Trophoblast cell (in vitro differentiated cells and primary cell): Measurements from ENCODE around the gene ESRP2.

Experiments used
- DNase-seq, 2 donors: peaks; one replicate each; pipeline ENCODE4 v3.0.0-alpha.2; 2016
- H2AFZ ChIP-seq: 2 replicates; pipeline ENCODE4 v1.6.1; 2013; ENCODE audit warnings: low read length, moderate library complexity, mild to moderate bottlenecking; ENCODE audit not compliant: insufficient read depth, poor library complexity
- H2AK5ac ChIP-seq: 2 replicates; pipeline ENCODE4 v1.6.1; 2013; ENCODE audit warnings: mild to moderate bottlenecking, low read length
- H2BK120ac ChIP-seq: 2 replicates; pipeline ENCODE4 v1.6.1; 2013; ENCODE audit warnings: low read length, mild to moderate bottlenecking, moderate library complexity; ENCODE audit not compliant: insufficient read depth, poor library complexity
- H2BK12ac ChIP-seq: 2 replicates; pipeline ENCODE4 v1.6.1; 2013; ENCODE audit warnings: mild to moderate bottlenecking, low read length, moderate library complexity
- H2BK5ac ChIP-seq: 2 replicates; pipeline ENCODE4 v1.6.1; 2013; ENCODE audit warnings: low read length, low read depth, moderate library complexity, mild to moderate bottlenecking; ENCODE audit not compliant: poor library complexity
- H3K14ac ChIP-seq: 2 replicates; pipeline ENCODE4 v1.6.1; 2013; ENCODE audit warnings: mild to moderate bottlenecking, low read length
- H3K18ac ChIP-seq: 2 replicates; pipeline ENCODE4 v1.6.1; 2013; ENCODE audit warnings: mild to moderate bottlenecking, low read length
- H3K23ac ChIP-seq: 2 replicates; pipeline ENCODE4 v1.6.1; 2013; ENCODE audit warnings: low read length
- H3K27ac ChIP-seq: 2 replicates; pipeline ENCODE4 v1.5.1; 2013; ENCODE audit warnings: low read depth, mild to moderate bottlenecking, inconsistent platforms, low read length, moderate library complexity
- H3K27me3 ChIP-seq: 2 replicates; pipeline ENCODE4 v1.6.1; 2013; ENCODE audit warnings: inconsistent platforms, mild to moderate bottlenecking, low read length, moderate library complexity; ENCODE audit not compliant: insufficient read depth
- H3K36me3 ChIP-seq, 2 experiments: 1 replicate in 1 of 2; 2 replicates in 1 of 2; pipeline ENCODE4 v1.6.1; 2013; ENCODE audit warnings: low read length in 2 of 2, mild to moderate bottlenecking in 2 of 2, moderate library complexity in 1 of 2; ENCODE audit not compliant: insufficient read depth in 2 of 2, control insufficient read depth in 1 of 2
- H3K4ac ChIP-seq: 2 replicates; pipeline ENCODE4 v1.6.1; 2013; ENCODE audit warnings: low read depth, mild to moderate bottlenecking, low read length, moderate library complexity
- H3K4me1 ChIP-seq, 2 experiments: 1 replicate in 1 of 2; 2 replicates in 1 of 2; pipeline ENCODE4 v1.6.1; 2013; ENCODE audit warnings: low read length in 2 of 2, mild to moderate bottlenecking in 2 of 2, moderate library complexity in 1 of 2; ENCODE audit not compliant: insufficient read depth in 2 of 2, control insufficient read depth in 1 of 2
- H3K4me2 ChIP-seq: 2 replicates; pipeline ENCODE4 v1.6.1; 2013; ENCODE audit warnings: inconsistent platforms, mild to moderate bottlenecking, low read length, moderate library complexity
- H3K4me3 ChIP-seq: 2 replicates; pipeline ENCODE4 v1.5.1; 2013; ENCODE audit warnings: mild to moderate bottlenecking, low read depth, low read length, inconsistent platforms
- H3K79me1 ChIP-seq: one replicate; pipeline ENCODE4 v1.6.1; 2013; ENCODE audit warnings: low read length
- H3K79me2 ChIP-seq: 2 replicates; pipeline ENCODE4 v1.6.1; 2013; ENCODE audit warnings: low read length, mild to moderate bottlenecking; ENCODE audit not compliant: control insufficient read depth, insufficient read depth, poor library complexity
- H3K9ac ChIP-seq: 2 replicates; pipeline ENCODE4 v1.6.1; 2013; ENCODE audit warnings: mild to moderate bottlenecking, low read length
- H3K9me3 ChIP-seq: 2 replicates; pipeline ENCODE4 v1.6.1; 2013; ENCODE audit warnings: low read depth, mild to moderate bottlenecking, control low read depth, inconsistent platforms, low read length; ENCODE audit not compliant: insufficient read depth
- H4K12ac ChIP-seq: 2 replicates; pipeline ENCODE4 v1.6.1; 2013; ENCODE audit warnings: low read depth, mild to moderate bottlenecking, low read length, moderate library complexity
- H4K8ac ChIP-seq: 2 replicates; pipeline ENCODE4 v1.6.1; 2013; ENCODE audit warnings: low read depth, mild to moderate bottlenecking, low read length, moderate library complexity
- H4K91ac ChIP-seq: one replicate; pipeline ENCODE4 v1.6.1; 2013; ENCODE audit warnings: low read depth, mild to moderate bottlenecking, low read length, moderate library complexity
- WGBS: extraction: QIAGEN DNeasy Blood & Tissue Kit; methylation state at CpG from one replicate; pipeline ENCODE4 v1.1.7; 2013; ENCODE audit warnings: missing lambda C conversion rate; ENCODE audit not compliant: insufficient read length, insufficient coverage; ENCODE audit errors: extremely low coverage; 5-methylcytosine and 5-hydroxymethylcytosine counted together

The ESRP2 gene

DNA sequence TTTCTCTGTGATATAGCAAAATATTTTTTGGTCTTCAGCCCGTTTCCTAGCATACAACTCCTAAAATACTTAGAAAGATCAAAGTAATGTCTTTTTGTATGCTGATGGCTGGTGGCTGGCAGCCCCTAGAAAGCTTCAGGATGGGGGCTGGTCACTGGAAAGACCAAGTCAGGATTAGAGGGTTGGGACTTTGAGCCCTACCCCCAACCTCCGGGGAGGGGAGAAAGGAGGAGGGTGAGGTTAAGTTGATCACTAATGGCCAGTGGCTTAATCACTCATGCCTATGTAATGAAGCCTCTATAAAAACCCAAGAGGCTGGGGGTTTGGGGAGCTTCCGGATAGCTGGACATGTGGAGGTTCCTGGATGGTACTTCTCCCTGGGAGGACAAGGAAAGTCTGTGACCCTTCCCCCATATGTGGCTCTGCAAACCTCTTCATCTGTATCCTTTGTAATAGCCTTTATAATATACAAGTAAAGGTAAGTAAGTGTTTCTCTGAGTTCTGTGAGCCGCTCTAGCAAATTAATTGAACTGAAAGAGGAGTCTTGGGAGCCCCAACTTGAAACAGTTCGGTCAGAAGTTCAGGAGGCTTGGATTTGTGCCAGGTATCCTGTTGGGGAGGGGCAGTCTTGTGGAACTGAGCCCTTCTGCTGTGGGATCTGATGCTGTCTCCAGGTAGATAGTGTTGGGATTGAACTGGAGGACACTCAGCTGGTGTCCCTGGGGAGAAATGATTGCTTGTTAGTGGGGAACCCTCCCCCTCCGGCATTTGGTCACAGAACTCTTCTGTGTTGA, 31.9 kb upstream of the ESRP2 start:
- Histone ChIP-seq H2BK120ac (no peak overlapping the region), H4K8ac (no peak overlapping the region), H3K9me3 (no peaks in the 10 kb centered on the region), H3K4me2 (no peak overlapping the region), H3K27me3 (no peaks in the 10 kb centered on the region), H3K36me3 (peaks cover 7 to 8% of the 10 kb centered on the region in 2 experiments), H4K12ac (no peak overlapping the region), H3K4me1 (peaks cover 8 to 15% of the 10 kb centered on the region in 2 experiments), H3K79me1 (peaks cover 22% of the 10 kb centered on the region), H4K91ac (no peak overlapping the region), H2AFZ (no peak overlapping the region), H2BK5ac (no peak overlapping the region), H3K14ac (no peak overlapping the region), H3K23ac (no peak overlapping the region), H3K4me3 (no peak overlapping the region), H3K27ac (no peak overlapping the region), H3K9ac (no peak overlapping the region), H3K4ac (peak overlapping the region; percentile 66), H2AK5ac (no peak overlapping the region), H2BK12ac (peak overlapping the region; percentile 15), H3K79me2 (peaks cover 17% of the 10 kb centered on the region), H3K18ac (no peak overlapping the region)
- DNase-seq = no peak
- no CpG with 5 or more reads among the region's 6 CpGs for WGBS

GRCh38 chr16:68265078-68265920, 29.4 kb upstream of the ESRP2 start:
- Histone ChIP-seq H3K79me1 (peaks cover 19% of the 10 kb centered on the region), H3K4me3 (peak overlapping the region; percentile 91), H2AK5ac (peak overlapping the region; percentile 60), H3K23ac (no peak overlapping the region), H3K27ac (peak overlapping the region; percentile 99), H3K4ac (peak overlapping the region; percentile 95), H3K27me3 (no peaks in the 10 kb centered on the region), H3K9me3 (no peaks in the 10 kb centered on the region), H3K14ac (peak overlapping the region; percentile 94), H3K9ac (peak overlapping the region; percentile 96), H3K18ac (peak overlapping the region; percentile 100), H4K91ac (peak overlapping the region; percentile 96), H2BK12ac (peak overlapping the region; percentile 83), H2BK120ac (peak overlapping the region; percentile 100), H3K79me2 (peaks cover 15% of the 10 kb centered on the region), H4K12ac (peak overlapping the region; percentile 99), H2BK5ac (peak overlapping the region; percentile 97), H4K8ac (peak overlapping the region; percentile 96), H3K4me2 (peak overlapping the region; percentile 93), H3K36me3 (peaks cover 2 to 3% of the 10 kb centered on the region in 2 experiments), H3K4me1 (peaks cover 4 to 15% of the 10 kb centered on the region in 2 experiments), H2AFZ (peak overlapping the region; percentile 98)
- DNase-seq = peak; percentile 97 to 98
- no CpG with 5 or more reads among the region's 23 CpGs for WGBS

GRCh38 chr16:68264128-68265077, 28.5 kb upstream of the ESRP2 start, which contains the start of gene SLC7A6:
Gene SLC7A6 (plus strand): TSS chr16:68264526. CDS start chr16:68274727, 10,201 bp downstream.
- Histone ChIP-seq H3K36me3 (peaks cover 10 to 11% of the 10 kb centered on the region in 2 experiments), H3K27ac (peak within 1 kb of the TSS; percentile 99), H3K23ac (peak within 1 kb of the TSS; percentile 83), H3K4me1 (peaks cover 4 to 15% of the 10 kb centered on the region in 2 experiments), H2BK120ac (peak within 1 kb of the TSS; percentile 100), H3K4me2 (peak within 1 kb of the TSS; percentile 93), H3K9me3 (no peaks in the 10 kb centered on the region), H3K79me2 (peaks cover 15% of the 10 kb centered on the region), H4K12ac (peak within 1 kb of the TSS; percentile 99), H2AK5ac (peak within 1 kb of the TSS; percentile 92), H2BK5ac (peak within 1 kb of the TSS; percentile 98), H3K4me3 (peak within 1 kb of the TSS; percentile 91), H3K79me1 (peaks cover 19% of the 10 kb centered on the region), H3K9ac (peak within 1 kb of the TSS; percentile 96), H4K8ac (peak within 1 kb of the TSS; percentile 96), H4K91ac (peak within 1 kb of the TSS; percentile 96), H2BK12ac (peak within 1 kb of the TSS; percentile 83), H3K14ac (peak within 1 kb of the TSS; percentile 94), H3K18ac (peak within 1 kb of the TSS; percentile 100), H3K4ac (peak within 1 kb of the TSS; percentile 97), H2AFZ (peak within 1 kb of the TSS; percentile 98), H3K27me3 (no peaks in the 10 kb centered on the region)
- WGBS = no CpG with 5 or more reads among the region's 123 CpGs
- peak; percentile 64 to 81 for DNase-seq
